Amniotic epithelial cell (primary cell): ENCODE results near the gene PPL.
"Not testable (repeated sequence)": the region's sequence is repeated elsewhere in the genome, so short reads cannot be mapped to it uniquely, and the experiment has no call there.

Experiments used
- DNase-seq: peaks from one replicate; pipeline ENCODE4 v3.0.0-alpha.2; 2010; ENCODE audit warnings: low read depth

The PPL gene

GRCh38 chr16:4936991-4937781, at the start of gene PPL:
Gene PPL, minus strand, starts transcription at chr16:4937148. Its CDS starts 103 bp downstream, at chr16:4937045.
- DNase-seq: no peak

DNA sequence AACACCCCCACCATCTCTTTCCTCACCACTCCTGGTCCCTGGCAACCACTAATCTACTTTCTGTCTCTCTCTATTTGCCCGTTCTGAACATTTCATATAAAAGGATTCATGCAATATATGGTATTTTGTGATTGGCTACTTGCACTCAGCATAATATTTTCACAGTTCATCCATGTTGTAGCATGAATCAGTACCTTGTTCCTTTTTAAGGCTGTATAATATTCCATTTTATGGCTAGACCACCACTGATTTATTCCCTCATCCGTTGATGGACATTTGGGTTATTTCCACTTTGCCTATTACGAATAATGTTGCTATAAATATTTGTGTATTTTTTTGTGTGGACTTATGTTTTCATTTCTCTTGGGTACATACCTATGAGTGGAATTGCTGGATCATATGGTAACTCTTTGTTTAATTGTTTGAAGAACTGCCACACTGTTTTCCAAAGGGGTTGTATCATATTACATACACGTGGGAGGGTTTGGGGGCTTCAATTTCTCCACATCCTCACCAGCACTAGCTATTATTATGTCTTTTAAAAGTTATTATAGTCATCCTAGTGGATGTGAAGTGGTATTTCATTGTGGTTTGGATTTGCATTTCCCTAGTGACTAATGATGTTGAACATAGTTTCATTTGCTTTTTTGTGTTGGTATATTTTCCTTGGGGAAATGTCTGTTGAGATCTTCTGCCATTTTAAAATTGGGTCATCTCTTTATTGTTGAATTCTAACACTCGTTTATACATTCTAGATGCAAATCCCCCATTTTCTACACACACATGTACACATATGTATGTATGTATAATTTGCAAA, 47.4 kb upstream of the PPL start:
- no peak for DNase-seq

GRCh38 chr16:4982056-4982867, 45.3 kb upstream of the PPL start:
- no peak for DNase-seq

DNA sequence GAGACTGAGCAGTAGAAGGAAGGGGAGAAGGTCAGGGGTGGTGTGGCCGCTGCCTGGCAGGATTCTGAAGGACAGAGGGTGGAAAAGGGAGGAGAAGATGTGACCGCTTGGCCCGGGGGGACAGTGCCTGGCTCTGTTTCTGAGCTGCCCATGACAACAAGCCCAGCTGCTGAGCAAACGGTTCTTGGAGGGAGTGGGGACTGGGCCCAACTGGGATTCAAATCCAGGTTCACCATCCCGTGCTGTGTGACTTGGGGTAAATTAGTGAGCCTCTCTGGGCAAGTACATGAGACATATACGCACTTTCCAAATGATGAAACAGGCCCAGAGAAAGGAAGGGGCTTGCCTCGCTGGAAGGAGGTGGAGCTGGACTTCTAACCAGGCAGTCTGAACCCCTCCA, 44.5 kb upstream of the PPL start:
- DNase-seq: no peak

GRCh38 chr16:4980691-4981090, 43.7 kb upstream of the PPL start:
- DNase-seq: no peak

- no peak for DNase-seq
These were observed 43.0 kb upstream of the PPL start for GRCh38 chr16:4979736-4980660.

DNA sequence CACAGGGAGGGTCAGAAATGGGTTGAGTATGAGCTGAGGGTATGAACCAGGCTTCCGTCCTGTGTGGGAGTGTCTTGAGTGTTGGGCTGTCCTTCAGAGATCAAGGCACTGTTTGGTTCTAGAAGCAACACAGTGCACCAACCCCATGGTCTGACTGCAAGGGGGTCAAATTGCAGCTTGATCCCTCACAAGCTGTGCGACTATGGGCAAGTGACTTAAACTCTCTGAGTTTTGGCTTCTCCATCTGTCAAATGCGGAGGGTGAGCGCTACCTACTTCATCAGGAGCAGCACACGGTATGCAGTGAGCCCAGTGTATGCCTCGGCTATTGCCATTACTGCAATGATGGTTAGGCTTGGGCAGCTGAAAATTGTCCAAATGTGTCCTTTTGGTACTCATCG, 42.2 kb upstream of the PPL start:
- no peak for DNase-seq

GRCh38 chr16:4976611-4977145, 39.7 kb upstream of the PPL start:
- DNase-seq: no peak

- no peak for DNase-seq
These were observed 39.1 kb upstream of the PPL start for GRCh38 chr16:4976079-4976478.

GRCh38 chr16:4972938-4973587, 36.1 kb upstream of the PPL start:
- no peak for DNase-seq

- DNase-seq: no peak
These were observed 33.1 kb upstream of the PPL start for GRCh38 chr16:4970010-4970409.

DNA sequence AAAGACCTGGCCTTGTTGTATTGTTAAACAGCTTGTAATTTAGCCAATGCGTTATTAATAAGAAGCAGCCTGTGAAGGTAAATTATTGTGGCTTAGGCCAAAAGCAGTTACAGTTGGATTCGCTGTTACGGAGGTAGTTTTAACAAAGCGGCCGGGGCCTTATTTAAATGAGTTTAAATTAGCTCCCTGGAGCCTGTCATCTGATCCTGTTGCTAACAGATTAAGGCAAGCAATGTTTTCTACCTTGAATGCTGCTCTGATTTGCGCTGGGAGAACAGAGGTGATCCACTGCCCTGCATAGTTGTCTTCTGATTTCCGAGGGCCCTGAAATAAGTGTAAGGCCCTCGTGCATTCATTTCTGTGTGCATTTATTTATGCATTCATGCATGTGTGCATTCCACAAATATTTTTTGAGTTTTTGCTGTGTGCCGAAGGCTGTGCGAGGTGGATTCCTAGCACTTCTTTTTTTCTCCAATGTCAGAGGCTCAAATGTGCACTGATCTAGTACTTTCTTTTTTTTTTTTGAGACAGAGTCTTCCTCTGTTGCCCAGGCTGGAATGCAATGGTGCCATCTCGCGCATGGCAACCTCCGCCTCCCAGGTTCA, 32.0 kb upstream of the PPL start:
- no peak for DNase-seq

GRCh38 chr16:4968278-4968677, 31.3 kb upstream of the PPL start:
- DNase-seq: not testable (repeated sequence)

- no peak for DNase-seq
These were observed 29.9 kb upstream of the PPL start for GRCh38 chr16:4966736-4967453.

- not testable (repeated sequence) for DNase-seq
These were observed 26.6 kb upstream of the PPL start for GRCh38 chr16:4963527-4963926.

DNA sequence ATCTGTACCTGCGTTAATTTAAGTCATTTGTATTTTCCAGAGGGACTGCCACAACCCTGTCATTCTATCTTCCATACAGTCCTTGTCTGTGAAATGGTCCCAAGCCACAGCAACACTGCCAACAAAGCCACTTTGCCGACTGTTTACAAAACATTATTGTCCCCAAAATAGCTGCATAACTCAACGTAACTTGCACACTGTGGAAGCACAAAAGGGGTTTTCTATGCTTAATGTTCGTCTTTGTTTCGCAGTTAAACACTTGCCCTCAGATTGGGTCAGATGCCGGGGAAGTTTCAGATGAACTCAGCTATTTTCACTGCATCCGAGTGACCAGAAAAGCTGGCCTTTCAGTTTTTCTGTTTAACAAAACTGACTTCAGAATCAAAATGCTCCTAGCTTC, 25.8 kb upstream of the PPL start:
- DNase-seq: no peak

DNA sequence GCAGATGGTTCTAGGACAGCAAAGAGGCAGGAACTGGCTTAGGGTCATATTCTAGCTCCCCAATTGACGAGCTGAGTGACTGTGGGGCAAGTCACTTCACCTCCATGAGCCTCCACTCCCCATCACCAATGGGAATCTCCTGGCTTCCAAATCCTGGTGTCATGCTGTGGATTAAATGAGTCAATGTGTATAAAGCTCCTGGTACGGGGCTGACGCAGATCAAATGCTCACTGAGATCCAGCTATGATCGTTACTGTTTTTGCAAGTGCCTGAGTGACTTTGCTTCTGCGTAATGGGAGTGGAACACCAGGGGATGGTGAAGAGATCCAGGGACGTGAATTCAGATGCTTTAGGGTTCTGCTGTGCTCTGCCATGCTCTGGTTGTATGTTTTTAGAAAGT, 23.6 kb upstream of the PPL start:
- DNase-seq: no peak

GRCh38 chr16:4958510-4959438, 21.8 kb upstream of the PPL start:
- DNase-seq: no peak
